GM15510 (cell line): Measurements from ENCODE around the gene KLHL5.
A peak's percentile ranks its signal among the peaks of the same experiment; 100 is the strongest.

Source experiments
- POLR2A ChIP-seq: IDR thresholded peaks from 3 replicates; pipeline ENCODE4 v1.6.1; 2011; ENCODE audit warnings: borderline replicate concordance; ENCODE audit not compliant: insufficient read length; ENCODE audit errors: extremely low read depth

KLHL5 gene

GRCh38 chr4:39062094-39062769 lies at the start of gene KLHL5:
Gene KLHL5 (plus strand): TSS chr4:39062232. CDS start chr4:39062653, 421 bp downstream.
- no peak for TF ChIP-seq POLR2A

- TF ChIP-seq POLR2A = no peak
Measured at GRCh38 chr4:39014028-39014427, 48.0 kb upstream of the KLHL5 start.

GRCh38 chr4:39020130-39020529 lies 41.9 kb upstream of the KLHL5 start:
- no peak for TF ChIP-seq POLR2A

- no peak for TF ChIP-seq POLR2A
Measured at GRCh38 chr4:39021631-39022030, 40.4 kb upstream of the KLHL5 start.

GRCh38 chr4:39022241-39022640 lies 39.8 kb upstream of the KLHL5 start:
- no peak for TF ChIP-seq POLR2A

GRCh38 chr4:39023059-39023458 lies 39.0 kb upstream of the KLHL5 start:
- TF ChIP-seq POLR2A = no peak

GRCh38 chr4:39024311-39024865 lies 37.6 kb upstream of the KLHL5 start:
- no peak for TF ChIP-seq POLR2A

- TF ChIP-seq POLR2A = no peak
Measured at GRCh38 chr4:39025552-39026085, 36.4 kb upstream of the KLHL5 start.

GRCh38 chr4:39026096-39026495 lies 35.9 kb upstream of the KLHL5 start:
- TF ChIP-seq POLR2A = no peak

- no peak for TF ChIP-seq POLR2A
Measured at GRCh38 chr4:39029752-39030694, 32.0 kb upstream of the KLHL5 start.

- TF ChIP-seq POLR2A = no peak
Measured at GRCh38 chr4:39030725-39031124, 31.3 kb upstream of the KLHL5 start.

- TF ChIP-seq POLR2A = peak; percentile 29
Measured at GRCh38 chr4:39032218-39033085, 29.6 kb upstream of the KLHL5 start, which contains the start of gene TMEM156. Gene TMEM156 (minus strand): TSS chr4:39032409. CDS start chr4:39032313, 96 bp downstream.

GRCh38 chr4:39036172-39036571 lies 25.9 kb upstream of the KLHL5 start:
- TF ChIP-seq POLR2A = no peak

- no peak for TF ChIP-seq POLR2A
Measured at GRCh38 chr4:39037491-39037825, 24.6 kb upstream of the KLHL5 start.
